WTC11 (cell line): ENCODE data around the gene RXRA. TPM values are rescaled to one million over a fixed set of nuclear protein-coding genes. Genes with fewer than 3 reads are reported as not detected.

Experiments
- ATAC-seq: fragments of 200-7000 bp; cut with Tn5 transposase; 2 replicates; pipeline ENCODE4 v1.10.0; 2021; ENCODE audit warnings: mild to moderate bottlenecking, moderate library complexity
- CTCF ChIA-PET: fragments of 300-600 bp; sonication (Branson Sonifier 250); formaldehyde crosslinking; loops from one replicate; lab custom pipeline; 2021; ENCODE audit warnings: antibody characterized with exemption; lab: Charles Lee
- POLR2A ChIA-PET: fragments of 350-600 bp; sonication (Branson Sonifier 250); formaldehyde crosslinking; loops from one replicate; lab custom pipeline; 2021; ENCODE audit warnings: antibody characterized with exemption; lab: Charles Lee
- DNase-seq: peaks from one replicate; pipeline ENCODE4 v3.0.0; 2021; ENCODE audit warnings: low spot score
- H3K27ac Mint-ChIP-seq: 2 replicates; pipeline ENCODE4 v1.8.0; 2021; ENCODE audit warnings: mixed read lengths
- H3K27me3 Mint-ChIP-seq: 2 replicates; pipeline ENCODE4 v1.8.0; 2021; ENCODE audit warnings: low read depth, mild to moderate bottlenecking, moderate library complexity, mixed read lengths
- H3K36me3 Mint-ChIP-seq: 2 replicates; pipeline ENCODE4 v1.8.0; 2021; ENCODE audit warnings: mixed read lengths
- H3K4me1 Mint-ChIP-seq: 2 replicates; pipeline ENCODE4 v1.8.0; 2022; ENCODE audit warnings: mixed read lengths
- H3K4me3 Mint-ChIP-seq: 2 replicates; pipeline ENCODE4 v1.8.0; 2021; ENCODE audit warnings: mild to moderate bottlenecking, moderate library complexity, mixed read lengths
- H3K9me3 Mint-ChIP-seq: 2 replicates; pipeline ENCODE4 v1.8.0; 2021; ENCODE audit warnings: mixed read lengths
- ARID4B ChIP-seq: sonication (generic); formaldehyde crosslinking; IDR thresholded peaks from 2 replicates; pipeline ENCODE4 v1.8.0; 2023; ENCODE audit warnings: missing genetic modification reagents, mild to moderate bottlenecking, borderline replicate concordance
- CREM ChIP-seq: sonication (generic); formaldehyde crosslinking; IDR thresholded peaks from 2 replicates; pipeline ENCODE4 v1.8.1; 2022; ENCODE audit warnings: mild to moderate bottlenecking, missing genetic modification reagents, moderate library complexity
- FOXP1 ChIP-seq: sonication (generic); formaldehyde crosslinking; IDR thresholded peaks from 2 replicates; pipeline ENCODE4 v1.8.0; 2022; ENCODE audit warnings: missing genetic modification reagents, mild to moderate bottlenecking, moderate library complexity, borderline replicate concordance
- GTF2I ChIP-seq: fragments of 250-450 bp; sonication (Bioruptor Pico); conservative IDR thresholded peaks from 2 replicates; pipeline ENCODE4 v1.4.0; 2021; ENCODE audit warnings: mild to moderate bottlenecking
- HMGA2 ChIP-seq: fragments of 250-450 bp; sonication (Bioruptor Pico); IDR thresholded peaks from 2 replicates; pipeline ENCODE4 v1.4.0; 2021; ENCODE audit warnings: mild to moderate bottlenecking, moderate library complexity
- JUN ChIP-seq: sonication (generic); formaldehyde crosslinking; IDR thresholded peaks from 2 replicates; pipeline ENCODE4 v1.8.0; 2023; ENCODE audit warnings: mild to moderate bottlenecking, missing genetic modification reagents
- MLX ChIP-seq: sonication (generic); formaldehyde crosslinking; IDR thresholded peaks from 2 replicates; pipeline ENCODE4 v1.8.1; 2023; ENCODE audit warnings: mild to moderate bottlenecking, missing genetic modification reagents, moderate library complexity
- MXD4 ChIP-seq: fragments of 250-450 bp; sonication (Bioruptor Pico); IDR thresholded peaks from 2 replicates; pipeline ENCODE4 v1.8.0; 2021; ENCODE audit warnings: mild to moderate bottlenecking, moderate library complexity, borderline replicate concordance
- MYBL2 ChIP-seq: sonication (generic); formaldehyde crosslinking; IDR thresholded peaks from 2 replicates; pipeline ENCODE4 v1.8.1; 2023; ENCODE audit warnings: mild to moderate bottlenecking, moderate library complexity, missing genetic modification reagents
- NFE2L1 ChIP-seq: sonication (generic); formaldehyde crosslinking; IDR thresholded peaks from 2 replicates; pipeline ENCODE4 v1.8.1; 2023; ENCODE audit warnings: missing genetic modification reagents
- NFYB ChIP-seq: sonication (generic); formaldehyde crosslinking; conservative IDR thresholded peaks from 2 replicates; pipeline ENCODE4 v1.8.0; 2022; ENCODE audit warnings: low read depth, missing genetic modification reagents
- NR3C1 ChIP-seq: sonication (generic); formaldehyde crosslinking; conservative IDR thresholded peaks from 2 replicates; pipeline ENCODE4 v1.8.1; 2023; ENCODE audit warnings: low read depth, mild to moderate bottlenecking, missing genetic modification reagents
- OVOL2 ChIP-seq: fragments of 250-450 bp; sonication (Bioruptor Pico); IDR thresholded peaks from 2 replicates; pipeline ENCODE4 v1.9.0; 2021; ENCODE audit warnings: mild to moderate bottlenecking, borderline replicate concordance
- PRRX2 ChIP-seq: fragments of 250-450 bp; sonication (Bioruptor Pico); IDR thresholded peaks from 2 replicates; pipeline ENCODE4 v1.8.0; 2021; ENCODE audit warnings: mild to moderate bottlenecking
- SMAD4 ChIP-seq: sonication (generic); formaldehyde crosslinking; IDR thresholded peaks from 2 replicates; pipeline ENCODE4 v1.8.0; 2022; ENCODE audit warnings: mild to moderate bottlenecking, missing genetic modification reagents
- TEAD1 ChIP-seq: sonication (generic); formaldehyde crosslinking; IDR thresholded peaks from 2 replicates; pipeline ENCODE4 v1.8.0; 2022; ENCODE audit warnings: mild to moderate bottlenecking, missing genetic modification reagents
- ZMAT4 ChIP-seq: fragments of 250-450 bp; sonication (Bioruptor Pico); IDR thresholded peaks from 2 replicates; pipeline ENCODE4 v1.9.0; 2021; ENCODE audit warnings: mild to moderate bottlenecking
- ZNF396 ChIP-seq: fragments of 250-450 bp; sonication (Bioruptor Pico); IDR thresholded peaks from 2 replicates; pipeline ENCODE4 v1.8.0; 2021; ENCODE audit warnings: mild to moderate bottlenecking, moderate library complexity, borderline replicate concordance
- total RNA-seq: library from RNA; stranded (reverse); gene quantifications from 3 replicates; pipeline ENCODE4 v1.2.3, GENCODE V29; 2021
- TF ChIP-seq, protein P1 (sequence below): fragments of 200-600 bp; IDR thresholded peaks from 2 replicates; pipeline ENCODE4 v1.8.0; 2022; ENCODE audit warnings: antibody characterized with exemption
- TF ChIP-seq, protein P2 (sequence below): sonication (generic); formaldehyde crosslinking; IDR thresholded peaks from 2 replicates; pipeline ENCODE4 v1.8.1; 2023; ENCODE audit warnings: mild to moderate bottlenecking, missing genetic modification reagents, moderate library complexity

Gene RXRA
- total RNA-seq, 1 experiment from 2014 or later: 27.5 TPM

DNA sequence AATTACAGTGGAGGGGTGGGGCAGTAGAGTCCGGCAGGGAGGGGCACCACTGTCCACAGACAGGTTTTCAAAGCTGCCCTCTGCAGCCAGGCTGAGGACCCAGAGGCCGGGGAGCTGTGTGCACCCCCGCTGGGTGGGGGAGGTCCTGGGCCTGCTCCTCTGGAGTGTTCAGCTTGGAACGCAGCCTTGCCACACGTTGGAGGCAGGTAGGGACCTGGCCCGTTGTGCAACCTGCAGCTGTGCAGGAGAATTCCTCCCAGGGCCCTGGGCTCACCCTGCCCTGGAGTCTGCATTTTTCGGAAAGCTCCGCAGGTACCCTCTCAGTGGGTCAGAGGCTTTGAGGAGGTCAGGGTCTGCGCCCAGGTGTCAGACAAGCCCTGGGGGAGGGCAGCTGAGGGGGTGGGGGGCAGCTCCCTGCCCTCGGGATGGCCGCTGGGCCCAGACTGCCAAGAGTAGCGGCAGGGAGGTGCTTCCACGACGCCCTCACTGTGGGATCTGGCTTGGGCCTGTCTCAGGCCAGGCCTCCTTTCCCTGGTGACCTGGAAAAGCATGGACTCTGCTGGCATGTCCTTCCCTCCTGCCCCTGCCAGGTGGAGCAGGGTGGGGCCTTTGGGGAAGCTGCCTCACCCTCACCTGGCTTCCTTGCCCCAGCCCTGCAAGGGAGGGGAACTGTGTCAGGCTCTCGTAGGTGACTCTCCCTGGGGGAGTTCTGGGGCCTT is 29.5 kb downstream of the RXRA start:
- H3K27ac Mint-ChIP-seq: peak overlapping the region; percentile 63
- no peak overlapping the region for H3K4me3 Mint-ChIP-seq
- no peaks in the 10 kb centered on the region for H3K27me3 Mint-ChIP-seq
- POLR2A ChIA-PET: no interaction called here
- no peaks in the 10 kb centered on the region for H3K36me3 Mint-ChIP-seq
- ATAC-seq: no peak
- CTCF ChIA-PET: interaction anchor here (0.5 to 1.6 kb wide), 9 partner anchors 11 to 1713 kb away, joined by 3 to 9 read pairs (median 3); partner anchors contain the start of gene RNU6ATAC
- peaks cover 7% of the 10 kb centered on the region; the same call in 1 of the 2 replicates for H3K4me1 Mint-ChIP-seq
- TF ChIP-seq CREM: no peak
- TF ChIP-seq MXD4 (CRISPR knock-in tag): no peak
- TF ChIP-seq SMAD4 (CRISPR knock-in tag): no peak
- TF ChIP-seq MYBL2 (CRISPR knock-in tag): no peak
- TF ChIP-seq, protein P1, sequence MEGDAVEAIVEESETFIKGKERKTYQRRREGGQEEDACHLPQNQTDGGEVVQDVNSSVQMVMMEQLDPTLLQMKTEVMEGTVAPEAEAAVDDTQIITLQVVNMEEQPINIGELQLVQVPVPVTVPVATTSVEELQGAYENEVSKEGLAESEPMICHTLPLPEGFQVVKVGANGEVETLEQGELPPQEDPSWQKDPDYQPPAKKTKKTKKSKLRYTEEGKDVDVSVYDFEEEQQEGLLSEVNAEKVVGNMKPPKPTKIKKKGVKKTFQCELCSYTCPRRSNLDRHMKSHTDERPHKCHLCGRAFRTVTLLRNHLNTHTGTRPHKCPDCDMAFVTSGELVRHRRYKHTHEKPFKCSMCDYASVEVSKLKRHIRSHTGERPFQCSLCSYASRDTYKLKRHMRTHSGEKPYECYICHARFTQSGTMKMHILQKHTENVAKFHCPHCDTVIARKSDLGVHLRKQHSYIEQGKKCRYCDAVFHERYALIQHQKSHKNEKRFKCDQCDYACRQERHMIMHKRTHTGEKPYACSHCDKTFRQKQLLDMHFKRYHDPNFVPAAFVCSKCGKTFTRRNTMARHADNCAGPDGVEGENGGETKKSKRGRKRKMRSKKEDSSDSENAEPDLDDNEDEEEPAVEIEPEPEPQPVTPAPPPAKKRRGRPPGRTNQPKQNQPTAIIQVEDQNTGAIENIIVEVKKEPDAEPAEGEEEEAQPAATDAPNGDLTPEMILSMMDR: no peak
- TF ChIP-seq HMGA2: no peak
- no peak for TF ChIP-seq ZNF396 (CRISPR knock-in tag)
- TF ChIP-seq, protein P2, sequence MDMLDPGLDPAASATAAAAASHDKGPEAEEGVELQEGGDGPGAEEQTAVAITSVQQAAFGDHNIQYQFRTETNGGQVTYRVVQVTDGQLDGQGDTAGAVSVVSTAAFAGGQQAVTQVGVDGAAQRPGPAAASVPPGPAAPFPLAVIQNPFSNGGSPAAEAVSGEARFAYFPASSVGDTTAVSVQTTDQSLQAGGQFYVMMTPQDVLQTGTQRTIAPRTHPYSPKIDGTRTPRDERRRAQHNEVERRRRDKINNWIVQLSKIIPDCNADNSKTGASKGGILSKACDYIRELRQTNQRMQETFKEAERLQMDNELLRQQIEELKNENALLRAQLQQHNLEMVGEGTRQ (CRISPR knock-in tag): no peak
- TF ChIP-seq TEAD1 (CRISPR knock-in tag): no peak
- TF ChIP-seq FOXP1: no peak
- no peak for TF ChIP-seq GTF2I (CRISPR knock-in tag)
- no peak for TF ChIP-seq PRRX2 (CRISPR knock-in tag)
- TF ChIP-seq NFYB: no peak
- no peak for TF ChIP-seq OVOL2 (CRISPR knock-in tag)
- no peak for TF ChIP-seq JUN
- TF ChIP-seq NR3C1: no peak
- TF ChIP-seq MLX (CRISPR knock-in tag): no peak
- TF ChIP-seq ZMAT4 (CRISPR knock-in tag): no peak
- no peak for TF ChIP-seq NFE2L1 (CRISPR knock-in tag)
- no peak for TF ChIP-seq ARID4B (CRISPR knock-in tag)
- H3K9me3 Mint-ChIP-seq: no peaks in the 10 kb centered on the region
- peak; percentile 46 for DNase-seq
